DOHH2 (cell line): Measurements from ENCODE around the gene SMAD5.

Experiments
- EZH2phosphoT487 ChIP-seq: fragments of 200-600 bp; sonication (generic); IDR thresholded peaks from 2 replicates; pipeline ENCODE4 v1.6.1; 2017; ENCODE audit warnings: borderline replicate concordance, mild to moderate bottlenecking, antibody characterized with exemption, low read length, moderate library complexity, mixed read lengths
- TF ChIP-seq, protein P1 (sequence below): fragments of 200-600 bp; sonication (generic); IDR thresholded peaks from one replicate; pipeline ENCODE4 v1.5.1; 2014; ENCODE audit warnings: antibody characterized with exemption, mild to moderate bottlenecking, low read depth, low read length; ENCODE audit not compliant: poor library complexity, severe bottlenecking

GRCh38 chr5:136169218-136169617 lies 36.6 kb downstream of the SMAD5 start:
- TF ChIP-seq, protein P1, sequence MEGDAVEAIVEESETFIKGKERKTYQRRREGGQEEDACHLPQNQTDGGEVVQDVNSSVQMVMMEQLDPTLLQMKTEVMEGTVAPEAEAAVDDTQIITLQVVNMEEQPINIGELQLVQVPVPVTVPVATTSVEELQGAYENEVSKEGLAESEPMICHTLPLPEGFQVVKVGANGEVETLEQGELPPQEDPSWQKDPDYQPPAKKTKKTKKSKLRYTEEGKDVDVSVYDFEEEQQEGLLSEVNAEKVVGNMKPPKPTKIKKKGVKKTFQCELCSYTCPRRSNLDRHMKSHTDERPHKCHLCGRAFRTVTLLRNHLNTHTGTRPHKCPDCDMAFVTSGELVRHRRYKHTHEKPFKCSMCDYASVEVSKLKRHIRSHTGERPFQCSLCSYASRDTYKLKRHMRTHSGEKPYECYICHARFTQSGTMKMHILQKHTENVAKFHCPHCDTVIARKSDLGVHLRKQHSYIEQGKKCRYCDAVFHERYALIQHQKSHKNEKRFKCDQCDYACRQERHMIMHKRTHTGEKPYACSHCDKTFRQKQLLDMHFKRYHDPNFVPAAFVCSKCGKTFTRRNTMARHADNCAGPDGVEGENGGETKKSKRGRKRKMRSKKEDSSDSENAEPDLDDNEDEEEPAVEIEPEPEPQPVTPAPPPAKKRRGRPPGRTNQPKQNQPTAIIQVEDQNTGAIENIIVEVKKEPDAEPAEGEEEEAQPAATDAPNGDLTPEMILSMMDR, result no peak
- no peak for TF ChIP-seq EZH2phosphoT487
